Neuronal stem cell (in vitro differentiated cells): ENCODE results near the gene GPR108.

Experiments
- DNase-seq: peaks from one replicate; pipeline ENCODE4 v3.0.0-alpha.2; 2013; ENCODE audit warnings: low spot score
- H2AFZ ChIP-seq: one replicate; pipeline ENCODE4 v1.6.1; 2013; ENCODE audit warnings: mild to moderate bottlenecking, low read length, inconsistent platforms
- H2AK5ac ChIP-seq: 2 replicates; pipeline ENCODE4 v1.6.1; 2013; ENCODE audit warnings: low read depth, mild to moderate bottlenecking, inconsistent platforms, low read length, moderate library complexity, mixed read lengths
- H2BK120ac ChIP-seq: 2 replicates; pipeline ENCODE4 v1.6.1; 2013; ENCODE audit warnings: low read depth, mild to moderate bottlenecking, inconsistent platforms, low read length, moderate library complexity, mixed read lengths
- H2BK12ac ChIP-seq: one replicate; pipeline ENCODE4 v1.6.1; 2013; ENCODE audit warnings: low read length, inconsistent platforms
- H2BK15ac ChIP-seq: 2 replicates; pipeline ENCODE4 v1.6.1; 2013; ENCODE audit warnings: mild to moderate bottlenecking, low read length, inconsistent platforms, mixed read lengths
- H2BK5ac ChIP-seq: one replicate; pipeline ENCODE4 v1.6.1; 2013; ENCODE audit warnings: inconsistent platforms, mild to moderate bottlenecking, low read length, moderate library complexity
- H3K14ac ChIP-seq: one replicate; pipeline ENCODE4 v1.6.1; 2013; ENCODE audit warnings: low read length, inconsistent platforms
- H3K18ac ChIP-seq: 2 replicates; pipeline ENCODE4 v1.6.1; 2013; ENCODE audit warnings: low read length, inconsistent platforms
- H3K23ac ChIP-seq: 2 replicates; pipeline ENCODE4 v1.6.1; 2013; ENCODE audit warnings: low read depth, mild to moderate bottlenecking, mixed read lengths, low read length, inconsistent platforms; ENCODE audit not compliant: poor library complexity
- H3K27ac ChIP-seq: replicated peaks from 3 replicates; pipeline ENCODE4 v1.5.1; 2013; ENCODE audit warnings: low read length, inconsistent platforms
- H3K27me3 ChIP-seq, 3 experiments: 2 replicates each; pipeline ENCODE4 v1.6.1; 2013; ENCODE audit warnings: low read length in 3 of 3, mild to moderate bottlenecking in 2 of 3, inconsistent platforms in 1 of 3, low read depth in 1 of 3, mixed read lengths in 1 of 3, moderate library complexity in 1 of 3; ENCODE audit not compliant: control insufficient read depth in 3 of 3, insufficient read depth in 3 of 3
- H3K36me3 ChIP-seq, 2 donors: replicated peaks in 1 of 2; 2 replicates each; pipeline ENCODE4 v1.6.1; 2013; ENCODE audit warnings: low read length in 2 of 2; ENCODE audit not compliant: control insufficient read depth in 2 of 2, insufficient read depth in 2 of 2
- H3K4ac ChIP-seq: 2 replicates; pipeline ENCODE4 v1.6.1; 2013; ENCODE audit warnings: inconsistent platforms, mild to moderate bottlenecking, low read length, moderate library complexity
- H3K4me1 ChIP-seq, 2 donors: 1 replicate in 1 of 2; 2 replicates in 1 of 2; pipeline ENCODE4 v1.6.1; 2013; ENCODE audit warnings: low read length in 2 of 2, low read depth in 1 of 2; ENCODE audit not compliant: control insufficient read depth in 2 of 2, insufficient read depth in 1 of 2
- H3K4me2 ChIP-seq: one replicate; pipeline ENCODE4 v1.6.1; 2013; ENCODE audit warnings: mild to moderate bottlenecking, low read length, inconsistent platforms; ENCODE audit not compliant: insufficient read depth, poor library complexity, severe bottlenecking
- H3K4me3 ChIP-seq, 2 donors: 2 replicates each; pipeline ENCODE4 v1.5.1; 2013; ENCODE audit warnings: low read length in 2 of 2, mild to moderate bottlenecking in 2 of 2, inconsistent platforms in 1 of 2, moderate library complexity in 1 of 2
- H3K79me1 ChIP-seq: one replicate; pipeline ENCODE4 v1.6.1; 2013; ENCODE audit warnings: low read depth, mild to moderate bottlenecking, inconsistent platforms, low read length, moderate library complexity
- H3K9ac ChIP-seq: one replicate; pipeline ENCODE4 v1.6.1; 2013; ENCODE audit warnings: mild to moderate bottlenecking, low read depth, low read length, inconsistent platforms; ENCODE audit not compliant: poor library complexity
- H3K9me3 ChIP-seq, 2 donors: replicated peaks in 1 of 2; 2 replicates each; pipeline versions ENCODE3 to v1.6.1; 2013; ENCODE audit warnings: low read length in 2 of 2, mild to moderate bottlenecking in 2 of 2, inconsistent platforms in 1 of 2, low read depth in 1 of 2, mixed read lengths in 1 of 2, moderate library complexity in 1 of 2; ENCODE audit not compliant: control insufficient read depth in 2 of 2, insufficient read depth in 1 of 2
- H4K8ac ChIP-seq: one replicate; pipeline ENCODE4 v1.6.1; 2013; ENCODE audit warnings: low read depth, mild to moderate bottlenecking, inconsistent platforms, low read length, moderate library complexity
- H4K91ac ChIP-seq: one replicate; pipeline ENCODE4 v1.6.1; 2013; ENCODE audit warnings: low read length, low read depth, mild to moderate bottlenecking, inconsistent platforms; ENCODE audit not compliant: poor library complexity
- WGBS, 2 donors: extraction: QIAGEN DNeasy Blood & Tissue Kit; methylation state at CpG; one replicate each; pipeline ENCODE4 v1.1.7; 2013; ENCODE audit warnings: missing lambda C conversion rate in 2 of 2, mixed read lengths in 1 of 2; ENCODE audit not compliant: insufficient read length in 2 of 2, insufficient replicate concordance in 1 of 2; ENCODE audit errors: extremely low coverage in 2 of 2; 5-methylcytosine and 5-hydroxymethylcytosine counted together

Gene GPR108

DNA sequence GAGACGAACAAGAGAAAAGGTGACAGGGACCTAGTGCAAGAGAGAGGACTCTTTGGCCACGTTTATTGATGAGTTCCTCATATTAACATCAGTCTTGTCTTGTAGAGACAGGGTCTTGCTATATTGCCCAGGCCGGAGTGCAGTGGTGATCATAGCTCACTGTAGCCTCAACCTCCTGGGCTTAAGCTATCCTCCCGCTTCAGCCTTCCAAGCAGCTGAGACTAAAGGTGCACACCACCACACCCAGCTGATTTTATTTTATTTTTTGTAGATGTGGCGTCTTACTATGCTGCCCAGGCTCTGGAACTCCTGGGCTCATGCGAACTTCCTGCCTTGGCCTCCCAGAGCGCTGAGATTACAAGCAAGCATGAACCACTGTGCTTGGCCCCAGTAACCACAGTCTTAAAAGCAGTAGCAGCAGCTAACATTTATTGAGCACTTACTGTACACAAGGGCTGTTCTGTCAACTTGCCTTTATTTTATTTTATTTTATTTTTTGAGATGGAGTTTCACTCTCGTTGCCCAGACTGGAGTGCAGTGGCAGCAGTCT is 30.9 kb upstream of the GPR108 start:
- H2AFZ ChIP-seq = peak overlapping the region; percentile 21
- no peak for DNase-seq
- H2BK5ac ChIP-seq = no peak overlapping the region
- no peak overlapping the region for H3K18ac ChIP-seq
- H2BK12ac ChIP-seq = no peak overlapping the region
- no peak overlapping the region for H2BK120ac ChIP-seq
- H4K8ac ChIP-seq = no peak overlapping the region
- no peak overlapping the region for H3K4me3 ChIP-seq
- no peak overlapping the region for H3K23ac ChIP-seq
- peaks cover 0 to 30% (median 27%) of the 10 kb centered on the region in 3 experiments for H3K27me3 ChIP-seq
- H3K9ac ChIP-seq = no peak overlapping the region
- H3K4me1 ChIP-seq = peaks cover 0 to 6% of the 10 kb centered on the region in 2 donors
- H2BK15ac ChIP-seq = no peak overlapping the region
- H3K4ac ChIP-seq = no peak overlapping the region
- no CpG with 5 or more reads among the region's 8 CpGs for WGBS, 2 donors
- H2AK5ac ChIP-seq = no peak overlapping the region
- H3K14ac ChIP-seq = no peak overlapping the region
- no peaks in the 10 kb centered on the region for H3K79me1 ChIP-seq
- no peaks in the 10 kb centered on the region for H3K36me3 ChIP-seq
- H3K27ac ChIP-seq = no peak overlapping the region
- H4K91ac ChIP-seq = no peak overlapping the region
- peaks cover 0 to 2% of the 10 kb centered on the region in 2 donors for H3K9me3 ChIP-seq
- H3K4me2 ChIP-seq = no peak overlapping the region

- no peak within 1 kb of the TSS for H2BK5ac ChIP-seq
- no peak within 1 kb of the TSS for H3K14ac ChIP-seq
- WGBS, 2 donors = no CpG with 5 or more reads among the region's 47 CpGs
- H3K9ac ChIP-seq = peak within 1 kb of the TSS; percentile 30
- H3K4me1 ChIP-seq = peaks cover 0 to 6% of the 10 kb centered on the region in 2 donors
- no peak within 1 kb of the TSS for H3K27ac ChIP-seq
- DNase-seq = peak; percentile 57
- H2BK12ac ChIP-seq = no peak within 1 kb of the TSS
- peak within 1 kb of the TSS; percentile 81 for H3K4me2 ChIP-seq
- H2BK120ac ChIP-seq = peak within 1 kb of the TSS; percentile 95
- H3K4me3 ChIP-seq = peak within 1 kb of the TSS in 1 of 2 donors; percentile 72
- H2AK5ac ChIP-seq = peak within 1 kb of the TSS; percentile 54
- H3K4ac ChIP-seq = no peak within 1 kb of the TSS
- peaks cover 0 to 2% of the 10 kb centered on the region in 2 donors for H3K9me3 ChIP-seq
- no peaks in the 10 kb centered on the region for H3K79me1 ChIP-seq
- peak within 1 kb of the TSS; percentile 21 for H2AFZ ChIP-seq
- H2BK15ac ChIP-seq = no peak within 1 kb of the TSS
- peak within 1 kb of the TSS; percentile 83 for H3K18ac ChIP-seq
- peaks cover 0 to 30% (median 27%) of the 10 kb centered on the region in 3 experiments for H3K27me3 ChIP-seq
- H4K91ac ChIP-seq = no peak within 1 kb of the TSS
- no peak within 1 kb of the TSS for H4K8ac ChIP-seq
- peak within 1 kb of the TSS; percentile 96 for H3K23ac ChIP-seq
- no peaks in the 10 kb centered on the region for H3K36me3 ChIP-seq
Observed at GRCh38 chr19:6767357-6768235, 30.2 kb upstream of the GPR108 start, which contains the start of gene SH2D3A. Gene SH2D3A, minus strand, starts transcription at chr19:6767435. Its CDS starts 3,687 bp downstream, at chr19:6763748.

DNA sequence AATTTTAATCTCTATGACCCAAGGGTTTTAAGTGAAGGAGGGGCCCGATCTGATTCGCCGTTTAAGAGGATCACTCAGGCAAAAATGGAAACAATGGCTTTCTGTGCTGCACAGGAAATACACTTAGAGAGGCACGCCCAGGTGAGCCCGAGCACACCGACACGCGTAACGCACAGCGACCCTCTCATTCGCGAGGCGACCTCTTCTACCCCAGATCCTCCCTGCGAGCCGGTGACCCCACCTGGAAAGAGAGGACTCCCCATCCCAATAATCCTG is 29.6 kb upstream of the GPR108 start:
- no peak overlapping the region for H3K4ac ChIP-seq
- no peak overlapping the region for H2BK12ac ChIP-seq
- no peak overlapping the region for H4K91ac ChIP-seq
- no CpG with 5 or more reads among the region's 15 CpGs for WGBS, 2 donors
- no peaks in the 10 kb centered on the region for H3K36me3 ChIP-seq
- H3K4me3 ChIP-seq = peak overlapping the region in 1 of 2 donors; percentile 69
- H2BK120ac ChIP-seq = no peak overlapping the region
- H2AK5ac ChIP-seq = peak overlapping the region; percentile 54
- peak overlapping the region; percentile 21 for H2AFZ ChIP-seq
- no peak overlapping the region for H2BK15ac ChIP-seq
- peak overlapping the region; percentile 96 for H3K23ac ChIP-seq
- H3K4me1 ChIP-seq = peaks cover 0 to 6% of the 10 kb centered on the region in 2 donors
- H3K4me2 ChIP-seq = peak overlapping the region; percentile 81
- H3K79me1 ChIP-seq = no peaks in the 10 kb centered on the region
- H3K9me3 ChIP-seq = peaks cover 0 to 2% of the 10 kb centered on the region in 2 donors
- H2BK5ac ChIP-seq = no peak overlapping the region
- no peak overlapping the region for H4K8ac ChIP-seq
- no peak overlapping the region for H3K14ac ChIP-seq
- DNase-seq = no peak
- H3K18ac ChIP-seq = peak overlapping the region; percentile 83
- peaks cover 0 to 30% (median 27%) of the 10 kb centered on the region in 3 experiments for H3K27me3 ChIP-seq
- H3K27ac ChIP-seq = no peak overlapping the region
- peak overlapping the region; percentile 30 for H3K9ac ChIP-seq
